SH-SY5Y (cell line): ENCODE data around the gene MUC2.

Experiments used
- GATA2 ChIP-seq: IDR thresholded peaks from 2 replicates; pipeline ENCODE4 v1.6.1; 2011; ENCODE audit warnings: mild to moderate bottlenecking, low read depth, low read length
- GATA3 ChIP-seq: IDR thresholded peaks from 2 replicates; pipeline ENCODE4 v1.6.1; 2011; ENCODE audit warnings: low read depth, mild to moderate bottlenecking, low read length, moderate library complexity

- TF ChIP-seq GATA2 (no peak), GATA3 (no peak)
Measured at GRCh38 chr11:1122664-1123002, 48.0 kb downstream of the MUC2 start.
